Measurements from ENCODE around the gene SGMS1.

SGMS1 gene

DNA sequence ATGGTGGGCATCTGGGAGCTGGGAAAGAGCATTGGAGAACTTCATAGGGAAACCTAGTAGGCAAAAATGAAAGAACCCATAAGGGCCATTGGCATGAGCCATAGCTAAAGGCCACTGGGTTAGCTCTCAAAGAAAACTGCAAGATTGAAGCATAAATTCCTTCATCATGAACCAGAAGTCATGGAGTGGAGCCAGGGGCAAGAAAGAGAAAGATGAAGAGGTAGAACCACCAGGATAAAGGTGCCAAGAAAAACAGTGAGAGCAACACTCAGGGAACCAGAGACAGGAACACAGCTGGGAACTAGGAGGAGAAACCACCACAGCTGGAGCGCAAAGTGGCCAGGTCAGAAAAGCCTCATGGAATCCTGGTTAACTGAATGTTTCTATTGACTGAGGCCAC is 11.5 kb upstream of the SGMS1 start:
- DNase-seq, result no peak

DNA sequence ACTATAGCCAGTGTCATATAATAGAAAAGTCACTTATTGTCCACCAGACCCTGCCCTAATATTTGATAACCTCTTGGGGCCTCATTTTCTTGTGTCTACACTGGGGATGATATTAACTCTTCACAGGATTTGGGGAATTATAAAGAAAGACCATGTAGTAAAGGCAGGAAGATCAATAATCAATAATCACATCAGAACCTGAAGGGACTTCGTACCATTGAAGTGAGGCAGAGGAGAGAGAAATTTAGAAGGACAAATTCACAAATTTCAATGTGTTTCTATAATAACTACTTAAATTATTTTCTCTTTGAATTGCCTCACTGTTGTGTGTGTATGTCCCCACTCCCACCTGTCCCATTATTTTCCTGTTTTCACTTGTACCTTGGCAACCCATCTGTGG is 10.7 kb upstream of the SGMS1 start:
- no peak for DNase-seq

DNA sequence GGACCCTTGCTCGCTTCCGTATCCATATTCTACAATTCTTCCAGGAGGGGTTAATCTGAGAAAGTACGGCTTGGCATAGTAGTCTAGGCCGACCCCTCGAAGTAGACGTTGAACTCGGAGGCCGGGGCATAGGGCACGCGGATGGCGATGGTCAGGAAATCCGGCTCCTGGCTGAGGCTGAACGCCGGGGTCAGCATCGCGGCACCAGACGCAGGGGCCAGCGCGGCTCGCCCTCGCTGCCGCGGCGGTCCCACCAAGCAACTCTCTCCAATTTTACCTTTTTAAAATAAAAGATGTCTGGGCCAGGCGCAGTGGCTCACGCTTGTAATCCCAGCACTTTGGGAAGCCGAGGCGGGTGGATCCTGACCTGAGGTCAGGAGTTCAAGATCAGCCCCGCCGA is 7.3 kb upstream of the SGMS1 start:
- DNase-seq, result no peak

DNA sequence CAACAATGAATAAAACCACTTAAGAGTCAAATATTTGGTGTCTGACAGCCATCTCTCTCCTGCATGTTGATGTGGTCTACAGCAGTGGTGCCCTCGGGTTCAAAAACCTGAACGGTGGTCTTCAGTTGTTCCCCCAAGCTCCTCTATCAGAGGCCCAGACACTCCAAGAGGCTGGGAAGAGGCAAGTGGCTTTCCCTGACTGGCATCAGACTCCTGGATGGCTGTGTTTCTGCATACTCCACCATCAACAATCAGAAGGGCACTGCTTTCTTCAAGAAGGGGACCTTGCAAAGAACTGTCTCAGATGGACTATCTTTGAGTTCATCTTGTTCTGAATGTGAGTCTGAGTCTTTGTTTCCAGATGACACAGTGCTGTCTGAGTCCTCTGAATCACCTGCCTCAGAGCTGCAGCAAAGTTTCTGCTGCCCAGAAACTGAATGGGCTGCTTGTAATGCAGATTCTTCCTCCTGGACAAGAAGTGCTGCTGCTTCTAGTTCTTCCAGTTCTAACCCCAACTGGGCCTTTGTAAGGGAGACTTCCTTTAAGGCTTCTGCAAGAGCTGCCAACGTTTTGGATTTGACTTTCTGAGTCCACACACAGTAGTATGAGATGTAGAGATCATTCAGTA is 5.9 kb upstream of the SGMS1 start:
- no peak for DNase-seq

DNA sequence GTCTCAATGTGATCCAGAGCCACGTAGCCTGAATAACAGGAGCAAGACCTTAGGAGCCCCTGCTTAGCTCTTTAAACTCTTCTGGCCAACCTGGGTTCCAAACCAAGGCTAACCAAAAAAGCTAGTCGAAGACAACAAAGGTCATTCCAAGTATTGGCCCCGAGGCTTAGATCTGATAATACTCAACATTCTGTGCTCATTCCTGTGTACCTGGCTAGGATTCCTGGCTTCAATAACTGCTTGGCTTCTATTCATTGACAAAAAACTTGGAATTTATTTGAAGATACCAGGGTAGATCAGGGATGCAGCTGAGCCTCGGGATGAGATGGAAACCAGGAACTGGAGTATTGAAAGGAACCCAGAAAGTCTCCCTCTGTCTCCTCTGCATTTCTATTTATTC is 4.1 kb upstream of the SGMS1 start:
- DNase-seq, result no peak

DNA sequence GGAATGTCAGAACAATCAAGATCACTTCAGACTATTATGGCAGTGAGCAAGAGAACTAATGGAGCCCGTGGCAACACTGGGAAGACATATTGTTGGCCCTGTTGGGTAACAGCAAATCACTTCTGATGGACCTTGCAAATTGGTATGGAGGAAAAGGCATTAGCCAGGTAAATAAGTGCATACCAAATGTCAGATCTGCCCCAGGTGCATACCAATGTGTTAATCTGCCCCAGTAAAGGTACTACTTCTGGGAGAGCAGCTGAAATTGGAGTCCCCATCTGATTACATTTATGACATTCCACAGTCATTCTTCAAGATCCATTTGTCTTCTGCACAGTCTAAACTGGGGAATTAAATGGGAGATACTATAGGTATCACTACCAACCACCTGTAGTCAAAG is 3.7 kb upstream of the SGMS1 start:
- no peak for DNase-seq

DNA sequence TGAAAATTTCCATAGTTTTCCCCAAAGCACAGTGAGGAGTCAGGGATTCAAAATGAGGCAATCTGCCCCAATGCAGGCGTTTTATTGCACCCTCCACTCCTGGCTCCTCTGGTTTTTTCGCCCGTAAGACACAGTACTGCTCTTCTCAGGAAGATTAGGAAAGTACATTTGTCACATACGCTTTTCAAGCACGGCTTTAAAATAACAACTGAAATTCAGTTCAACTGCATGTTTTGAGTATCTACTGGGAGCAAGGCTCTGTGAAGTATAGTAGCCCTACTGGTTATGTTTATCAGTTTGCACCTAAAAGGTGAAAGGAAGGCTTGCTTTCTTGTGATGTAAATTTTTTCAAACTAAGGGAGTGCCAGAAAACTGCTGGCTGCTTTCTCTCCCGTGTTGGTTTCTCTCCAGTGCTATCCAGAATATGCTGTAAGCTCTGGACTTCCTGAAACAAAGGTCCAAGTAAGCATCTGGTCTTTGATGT is 1.9 kb upstream of the SGMS1 start:
- no peak for DNase-seq

DNA sequence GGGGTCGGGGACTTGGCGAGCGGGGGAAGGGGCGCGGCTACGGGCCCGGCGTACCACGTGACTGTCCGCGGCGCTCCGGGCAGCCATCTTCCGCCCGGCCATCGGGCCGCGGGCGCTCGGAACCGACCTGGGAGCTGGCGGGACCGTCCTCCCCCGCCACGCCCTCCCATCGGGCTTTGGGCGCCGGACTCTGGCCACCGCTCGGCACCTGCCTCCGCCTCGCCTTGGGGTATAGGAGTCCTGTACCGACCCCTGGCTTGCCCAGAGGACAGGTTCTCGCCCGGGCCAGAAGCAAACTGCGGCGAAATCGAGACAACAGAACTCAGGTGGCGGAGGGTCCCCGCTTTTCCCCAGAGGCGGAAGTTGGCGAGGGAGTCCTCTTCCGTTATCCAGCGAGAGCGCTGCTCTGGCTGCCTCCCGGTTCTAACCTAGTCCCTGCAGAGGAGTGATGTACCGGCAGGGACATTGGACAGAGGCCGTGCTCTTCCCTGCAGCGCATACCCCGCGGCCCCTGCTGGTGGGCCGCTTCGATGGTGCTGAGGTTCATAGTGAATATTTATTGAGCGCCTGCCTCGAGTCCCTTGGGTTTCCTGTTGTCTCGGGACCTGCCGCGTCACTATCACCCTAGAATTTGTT is 1.2 kb upstream of the SGMS1 start:
- DNase-seq, result peak; percentile 73

DNA sequence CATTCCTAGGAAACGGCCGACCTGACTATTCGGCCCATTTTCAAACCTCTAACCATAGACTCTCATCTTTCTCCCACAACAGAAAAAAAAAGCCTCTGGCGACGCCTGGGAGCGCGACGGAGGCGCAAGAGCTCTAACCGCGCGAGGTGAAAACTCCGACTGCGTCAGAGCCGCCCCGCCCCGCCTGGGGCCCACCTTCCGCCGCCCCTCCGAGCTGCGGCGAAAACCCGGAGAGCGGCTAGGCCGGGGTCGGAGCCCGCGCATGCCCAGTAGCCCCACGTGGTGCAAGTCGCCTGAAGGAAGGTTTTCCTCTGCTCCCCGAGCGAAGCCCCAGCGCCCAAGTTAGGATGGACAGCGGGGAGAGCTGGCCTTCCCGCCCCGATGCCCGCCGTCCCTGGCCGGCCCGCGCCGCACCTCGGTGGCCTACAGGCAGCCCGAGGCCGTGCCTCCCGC is 683 bp upstream of the SGMS1 start:
- peak; percentile 79 for DNase-seq

DNA sequence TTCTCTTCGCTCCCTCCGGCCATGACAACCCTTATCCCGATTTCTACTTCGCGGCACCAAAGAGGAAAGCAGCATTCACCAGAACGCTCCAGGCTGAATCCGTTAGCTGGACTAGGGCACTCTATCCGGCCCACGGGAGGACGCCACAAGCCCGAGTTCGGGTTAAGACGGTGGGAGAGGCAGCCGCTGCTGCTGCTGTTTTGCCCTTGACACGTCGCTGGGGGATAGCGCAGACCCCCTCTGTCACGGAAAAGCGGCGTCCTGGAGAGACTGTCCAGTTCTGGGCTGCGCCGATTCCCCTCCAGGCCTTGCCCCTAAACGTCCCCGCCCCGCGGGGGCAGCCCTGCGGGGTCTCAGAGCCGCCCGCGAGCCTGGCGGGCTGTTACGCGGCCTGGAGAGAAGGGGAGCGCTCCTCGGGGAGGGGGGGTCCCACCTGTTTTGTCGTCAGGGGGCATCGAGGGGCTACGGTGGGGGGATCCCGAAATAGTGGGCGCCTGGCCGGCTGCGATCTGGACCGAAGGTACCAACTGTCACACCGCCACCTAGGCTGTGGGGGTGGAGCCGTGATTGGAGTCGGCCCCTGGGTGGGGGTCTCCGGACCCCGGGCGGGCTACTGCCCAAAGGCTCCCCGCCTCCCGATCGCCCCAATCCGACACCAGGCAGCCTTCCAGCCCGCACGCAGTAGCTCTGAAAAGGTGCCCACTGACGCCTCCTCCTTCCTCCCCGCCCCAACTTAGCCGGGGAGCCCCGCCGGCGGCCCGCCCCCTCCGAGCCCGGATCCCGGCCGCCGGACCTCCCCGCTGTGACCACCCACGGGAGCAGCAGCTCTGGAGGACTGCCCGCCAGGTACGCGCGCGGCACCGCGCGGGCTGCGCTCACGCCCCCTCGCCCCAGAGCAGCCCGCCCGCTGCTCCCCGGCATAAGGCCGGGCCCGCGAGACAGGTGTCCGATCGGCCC is 772 bp downstream of the SGMS1 start:
- DNase-seq, result peak; percentile 42

DNA sequence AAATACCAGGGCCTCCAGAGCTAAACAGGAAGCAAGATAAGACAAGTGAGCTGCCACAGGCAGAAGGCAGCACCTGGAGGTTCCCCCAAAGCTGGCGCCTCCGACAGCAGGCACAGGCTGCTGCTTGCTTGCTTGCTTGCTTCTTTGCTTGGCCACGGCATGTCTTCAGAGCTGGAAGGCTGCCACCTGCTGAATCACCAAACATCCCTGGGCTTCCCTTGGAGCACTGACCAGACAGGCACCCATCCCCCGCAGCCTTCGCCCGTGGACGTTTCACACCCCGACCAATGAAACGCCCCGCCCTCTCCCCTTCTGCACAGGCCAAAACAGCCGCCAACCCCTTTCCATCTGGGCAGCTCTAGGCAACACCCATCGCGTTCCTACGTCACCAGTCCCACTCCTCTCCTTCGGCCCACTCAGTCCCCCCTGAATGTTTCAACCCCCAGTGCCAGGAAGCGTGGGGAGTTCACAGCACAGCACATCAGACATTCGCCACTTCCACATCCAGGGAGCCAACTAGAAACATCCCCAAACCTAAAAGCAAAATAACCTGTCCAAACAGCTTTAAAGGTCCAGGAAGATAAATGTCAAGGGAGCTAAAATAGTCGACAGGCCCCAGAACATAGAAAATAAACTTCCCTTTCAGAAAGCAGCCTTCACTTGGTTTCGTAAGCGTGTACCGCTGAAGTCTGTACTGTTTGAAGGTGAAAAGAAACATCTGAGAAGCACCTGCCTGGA is 1.6 kb downstream of the SGMS1 start:
- DNase-seq, result peak; percentile 59

DNA sequence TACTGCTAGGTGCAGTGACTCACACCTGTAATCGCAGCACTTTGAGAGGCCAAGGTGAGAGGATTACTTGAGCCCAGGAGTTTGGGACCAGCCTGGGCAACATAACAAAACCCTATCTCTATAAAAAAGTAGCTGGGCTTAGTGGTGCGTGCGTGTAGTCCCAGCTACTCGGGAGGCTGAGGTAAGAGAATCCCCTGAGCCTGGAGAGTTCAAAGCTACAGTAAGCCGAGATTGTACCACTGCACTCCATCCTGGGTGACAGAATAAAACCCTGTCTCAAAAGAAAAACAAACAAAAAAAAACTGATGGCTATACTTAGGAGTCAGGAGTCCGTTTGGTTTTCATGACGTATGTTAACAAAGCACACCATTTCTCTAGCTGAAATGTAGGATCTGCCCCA is 2.9 kb downstream of the SGMS1 start:
- DNase-seq, result no peak

DNA sequence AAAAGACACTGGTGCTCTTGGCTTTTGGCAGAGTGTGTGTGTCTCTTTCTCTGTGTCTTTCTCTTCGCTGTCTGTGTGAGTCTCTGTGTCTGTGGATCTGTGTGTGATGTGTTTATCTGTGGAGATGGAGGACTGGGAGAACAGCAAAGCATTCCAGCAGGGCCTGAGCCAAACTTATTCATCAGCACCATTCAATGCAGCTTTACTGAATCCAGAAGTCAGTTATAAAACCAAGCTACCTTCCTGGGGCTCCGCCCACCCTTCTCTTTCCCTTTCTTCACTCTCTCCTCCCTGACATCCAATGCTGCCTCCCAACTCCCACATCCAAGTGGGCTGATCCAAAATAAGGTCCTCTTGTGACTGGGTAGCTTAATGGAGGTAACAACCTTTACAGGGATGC is 3.9 kb downstream of the SGMS1 start:
- no peak for DNase-seq

DNA sequence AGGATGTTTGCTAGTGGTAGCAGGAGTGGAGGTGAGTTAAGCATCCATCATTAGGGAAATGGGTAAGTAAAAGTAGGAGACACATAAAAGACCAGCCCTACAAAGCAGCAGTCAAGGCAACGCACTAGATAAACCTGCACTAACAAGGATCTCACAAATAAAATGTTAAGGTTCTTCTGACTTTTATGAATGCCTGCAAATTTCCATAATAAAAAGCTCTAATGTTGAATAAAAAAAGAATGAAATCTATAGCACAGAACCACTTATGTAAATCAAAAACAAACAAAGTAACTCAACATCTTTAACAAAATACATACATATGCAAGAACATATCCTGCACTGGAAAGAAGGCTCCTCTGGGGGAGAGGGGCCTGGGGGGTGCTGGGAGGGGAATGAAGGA is 4.6 kb downstream of the SGMS1 start:
- DNase-seq, result no peak

DNA sequence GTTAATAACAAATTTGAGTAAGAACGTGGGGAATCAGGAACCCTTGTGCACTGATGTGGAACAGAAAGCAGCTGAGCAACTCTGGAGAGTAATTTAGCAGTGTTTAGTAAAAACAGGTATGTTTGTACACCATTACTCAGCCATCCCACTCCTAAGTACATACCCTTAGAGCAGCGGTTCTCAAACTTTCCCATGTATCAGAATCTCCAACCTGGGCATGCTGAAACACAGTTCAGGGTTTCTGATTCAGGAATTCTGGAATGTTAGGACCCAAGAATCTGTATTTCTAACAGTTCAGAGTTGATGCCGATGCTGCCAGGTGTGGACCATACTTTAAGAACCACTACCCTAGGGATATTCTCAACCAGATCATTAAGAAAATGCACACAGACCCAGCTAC is 5.1 kb downstream of the SGMS1 start:
- no peak for DNase-seq

DNA sequence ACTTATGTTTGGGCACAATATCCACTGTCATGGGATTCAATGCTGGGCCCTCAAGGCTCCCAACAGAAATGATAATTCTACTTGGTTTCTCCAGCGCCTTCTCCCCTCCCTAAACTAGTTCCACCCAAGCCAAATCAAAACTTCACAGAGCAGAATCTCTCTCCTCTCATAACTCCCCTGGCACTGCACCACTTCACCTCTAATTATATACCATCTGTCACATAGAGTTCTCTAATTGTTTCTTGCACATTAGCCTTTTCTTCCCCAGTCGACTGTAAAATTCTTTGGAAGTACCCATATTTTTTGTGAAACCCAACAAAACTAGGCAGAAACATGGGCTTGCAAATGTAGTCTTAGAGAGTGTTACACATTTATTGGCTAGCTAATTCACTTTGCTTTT is 8.1 kb downstream of the SGMS1 start:
- DNase-seq, result no peak

DNA sequence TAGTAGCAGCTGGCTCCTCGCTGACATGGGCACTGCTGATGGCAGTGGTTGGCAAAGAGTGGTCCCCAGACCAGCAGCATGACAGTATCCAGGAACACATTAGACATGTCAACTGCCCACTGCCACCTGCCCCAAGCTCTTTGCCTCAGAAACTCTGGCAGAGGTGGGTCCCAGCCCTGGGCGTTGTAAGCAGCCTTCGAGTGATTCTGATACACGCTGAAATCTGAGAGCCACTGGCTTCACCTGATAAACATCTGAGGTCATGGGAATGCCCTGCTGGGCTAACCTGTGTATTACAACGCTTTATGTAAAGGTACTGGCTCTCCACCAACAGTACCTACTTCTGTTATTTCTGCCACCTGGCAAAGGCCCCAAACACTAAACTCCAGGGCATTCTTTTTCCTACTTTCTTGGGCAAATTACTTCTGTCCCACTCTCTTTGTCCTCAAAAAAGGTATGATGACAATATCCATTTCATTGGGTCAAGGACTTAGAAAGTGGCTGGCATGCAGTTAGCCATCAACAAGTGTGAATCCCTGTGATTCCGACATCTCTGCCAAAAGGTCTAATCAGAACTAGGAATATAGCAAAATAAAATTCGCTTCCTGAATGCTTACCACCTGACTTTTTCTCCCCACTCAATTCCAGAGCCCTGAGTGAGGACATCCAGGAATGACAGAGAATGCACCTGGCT is 9.2 kb downstream of the SGMS1 start:
- DNase-seq, result peak; percentile 18

DNA sequence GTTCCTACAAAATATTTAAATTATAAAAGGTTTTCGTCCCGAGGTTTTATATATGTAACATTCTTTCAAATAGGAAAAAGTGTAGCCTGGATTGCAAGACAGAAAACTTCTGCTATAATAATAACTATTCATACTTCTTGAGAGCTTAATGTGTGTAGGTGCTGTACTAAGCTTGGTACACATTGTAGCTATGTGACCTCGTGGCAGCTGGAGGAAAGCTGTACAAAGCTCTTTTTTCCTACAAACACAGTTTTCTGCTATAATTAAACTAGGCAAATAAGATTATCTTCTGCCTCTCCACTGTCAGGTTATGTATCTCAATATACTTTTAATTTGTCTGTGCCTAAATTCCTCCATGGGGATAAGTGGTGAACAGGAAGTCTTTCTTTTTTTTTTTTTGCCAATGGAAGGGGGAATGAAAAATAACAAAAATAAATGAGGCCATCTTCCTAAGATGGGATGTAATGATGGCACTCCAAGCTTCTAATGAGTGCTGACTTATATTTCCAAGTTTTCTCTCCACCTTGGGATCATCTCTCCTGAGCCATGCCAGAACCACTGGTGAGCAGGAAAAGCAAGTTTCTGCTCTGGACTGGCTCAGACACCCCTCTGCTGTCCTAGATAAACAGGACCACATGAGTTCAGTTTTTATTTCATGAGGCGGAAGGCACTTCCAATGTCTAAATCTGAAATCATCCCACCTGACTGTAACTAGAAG is 9.9 kb downstream of the SGMS1 start:
- no peak for DNase-seq

DNA sequence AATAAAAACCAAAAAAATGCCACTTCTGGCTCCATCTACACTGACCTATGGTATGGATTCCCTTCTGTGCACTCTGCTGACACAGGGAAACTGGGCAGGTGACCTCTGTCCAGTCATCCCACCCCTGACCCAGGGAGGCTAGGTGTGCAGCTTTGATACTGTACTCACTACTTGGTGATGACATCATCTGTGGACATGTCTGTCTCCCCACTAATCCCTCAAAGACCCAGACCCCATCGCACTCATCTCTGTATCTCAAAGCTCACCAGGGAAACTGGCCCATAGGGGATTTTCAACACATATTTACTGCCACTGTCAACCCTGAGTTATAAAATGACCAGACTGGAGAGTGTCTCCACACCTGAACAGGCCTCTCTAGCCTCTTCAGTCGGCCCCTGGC is 10.6 kb downstream of the SGMS1 start:
- DNase-seq, result no peak

DNA sequence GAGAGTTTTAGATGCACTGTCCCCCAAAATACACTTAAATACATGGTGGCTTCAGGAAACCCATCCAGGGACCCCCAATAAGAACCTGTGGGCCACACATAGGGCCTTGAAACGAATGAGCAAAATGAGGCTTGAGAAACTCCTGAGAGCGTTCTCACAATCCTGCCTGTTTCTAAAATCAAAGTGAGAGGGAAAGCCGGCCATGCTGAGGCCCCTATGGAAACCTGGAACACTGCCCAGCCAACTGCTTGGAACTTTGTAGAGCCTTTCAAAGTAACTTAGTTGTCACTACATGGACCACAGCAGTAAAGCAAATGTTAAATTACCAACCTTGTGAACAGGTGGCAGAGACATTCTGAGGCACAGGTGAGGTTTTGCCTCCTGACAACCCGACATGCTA is 13.4 kb downstream of the SGMS1 start:
- no peak for DNase-seq

DNA sequence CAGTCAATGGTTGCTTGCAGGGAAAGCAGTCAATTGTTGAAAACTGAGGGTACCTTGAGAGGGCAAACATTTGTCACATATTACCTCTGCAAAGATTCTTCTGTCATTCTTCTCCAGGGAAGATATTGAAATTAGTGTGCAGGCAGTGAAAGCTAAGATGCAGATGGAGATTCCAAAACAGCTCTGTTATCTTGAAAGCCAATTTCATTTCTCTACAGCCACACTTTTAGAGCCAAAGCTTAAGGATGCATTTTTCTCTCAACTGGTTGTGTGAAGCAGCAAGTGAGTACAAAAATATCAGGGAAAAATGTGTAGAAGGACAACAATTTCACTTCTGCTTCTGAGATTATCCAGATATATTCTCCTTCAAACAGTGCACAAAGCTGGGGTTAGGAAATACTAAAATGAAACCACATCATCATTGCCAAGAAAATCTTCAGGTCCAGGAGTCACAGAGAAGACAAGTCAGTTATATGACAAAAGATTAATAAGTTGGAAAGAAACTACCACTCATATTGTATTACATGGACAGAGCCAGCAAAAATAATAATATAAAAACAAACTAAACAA is 16.3 kb downstream of the SGMS1 start:
- DNase-seq, result no peak

DNA sequence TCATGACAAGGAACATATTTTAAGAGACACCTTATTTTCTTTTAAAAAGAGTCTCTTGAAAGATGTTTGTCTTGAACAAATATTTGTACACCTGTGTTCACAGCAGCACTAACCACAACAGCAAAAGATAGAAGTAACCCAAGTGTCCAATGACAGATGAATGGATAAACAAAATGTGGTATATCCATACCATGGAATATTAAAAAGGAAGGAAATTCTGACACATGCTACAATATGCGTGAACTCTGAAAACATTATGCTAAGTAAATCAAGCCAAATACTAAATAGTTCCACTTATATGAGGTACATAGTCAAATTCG is 17.8 kb downstream of the SGMS1 start:
- DNase-seq, result no peak
